Karpas-422 (cell line): ENCODE results near the gene ZNF689. TPM values are rescaled to one million over a fixed set of nuclear protein-coding genes. Genes with fewer than 3 reads are reported as not detected.
A peak's percentile ranks its signal among the peaks of the same experiment; 100 is the strongest.

Experiments used
- DNase-seq: peaks from one replicate; pipeline ENCODE4 v3.0.0-alpha.2; 2015
- H2AFZ ChIP-seq: fragments of 200-600 bp; sonication (generic); 2 replicates; pipeline ENCODE4 v1.6.1; 2014; ENCODE audit warnings: antibody characterized with exemption, low read length, mixed read lengths
- H3K27ac ChIP-seq: fragments of 200-600 bp; sonication (generic); 2 replicates; pipeline ENCODE4 v1.5.1; 2014; ENCODE audit warnings: mild to moderate bottlenecking, low read length, moderate library complexity
- H3K27me3 ChIP-seq: fragments of 200-600 bp; sonication (generic); 2 replicates; pipeline ENCODE4 v1.6.1; 2014; ENCODE audit warnings: low read length, mixed read lengths
- H3K36me3 ChIP-seq: fragments of 200-600 bp; sonication (generic); 2 replicates; pipeline ENCODE4 v1.6.1; 2014; ENCODE audit warnings: low read length, mixed read lengths; ENCODE audit not compliant: insufficient read depth
- H3K4me1 ChIP-seq: fragments of 200-600 bp; sonication (generic); 2 replicates; pipeline ENCODE4 v1.6.1; 2014; ENCODE audit warnings: mild to moderate bottlenecking, low read length, mixed read lengths
- H3K4me2 ChIP-seq: fragments of 200-600 bp; sonication (generic); 2 replicates; pipeline ENCODE4 v1.6.1; 2014; ENCODE audit warnings: low read length, low read depth, mild to moderate bottlenecking; ENCODE audit not compliant: poor library complexity, severe bottlenecking
- H3K4me3 ChIP-seq: fragments of 200-600 bp; sonication (generic); 2 replicates; pipeline ENCODE4 v1.5.1; 2014; ENCODE audit warnings: mild to moderate bottlenecking, antibody characterized with exemption, low read length, mixed read lengths
- H3K79me2 ChIP-seq: fragments of 200-600 bp; sonication (generic); 2 replicates; pipeline ENCODE4 v1.6.1; 2014; ENCODE audit warnings: mild to moderate bottlenecking, low read length, mixed read lengths
- H3K9ac ChIP-seq: fragments of 200-600 bp; sonication (generic); 2 replicates; pipeline ENCODE4 v1.6.0; 2014; ENCODE audit warnings: low read length
- H3K9me2 ChIP-seq: fragments of 200-600 bp; sonication (generic), shearing (Covaris generic); replicated peaks from 2 replicates; pipeline ENCODE4 v1.6.0; 2014; ENCODE audit warnings: mild to moderate bottlenecking, low read length, moderate library complexity; ENCODE audit not compliant: insufficient read depth
- H3K9me3 ChIP-seq: fragments of 300-700, 200-600 bp; sonication (generic); 2 replicates; pipeline ENCODE4 v1.6.1; 2014; ENCODE audit warnings: low read length, mixed read lengths
- H4K20me1 ChIP-seq: fragments of 200-600 bp; sonication (generic); 2 replicates; pipeline ENCODE4 v1.6.1; 2014; ENCODE audit warnings: mild to moderate bottlenecking, antibody characterized with exemption, low read length, low read depth; ENCODE audit not compliant: insufficient read depth
- total RNA-seq: library from RNA; depleted of rRNA; stranded (reverse); fragments of >200 nt; shearing (Covaris generic); gene quantifications from 2 replicates; pipeline ENCODE4 v1.2.3, GENCODE V29; 2014; ENCODE audit warnings: low replicate concordance

ZNF689 gene
- total RNA-seq, 1 experiment from 2014 or later = 7.5 TPM

GRCh38 chr16:30569746-30570635 is 40.2 kb downstream of the ZNF689 start:
- Histone ChIP-seq H4K20me1 (no peaks in the 10 kb centered on the region), H3K4me2 (peak overlapping the region; percentile 85), H2AFZ (no peak overlapping the region), H3K4me1 (peaks cover 20% of the 10 kb centered on the region), H3K9me3 (no peaks in the 10 kb centered on the region), H3K4me3 (no peak overlapping the region), H3K9ac (no peak overlapping the region), H3K36me3 (no peaks in the 10 kb centered on the region), H3K27me3 (no peaks in the 10 kb centered on the region), H3K79me2 (peaks cover 10% of the 10 kb centered on the region), H3K27ac (no peak overlapping the region), H3K9me2 (no peaks in the 10 kb centered on the region)
- no peak for DNase-seq

DNA sequence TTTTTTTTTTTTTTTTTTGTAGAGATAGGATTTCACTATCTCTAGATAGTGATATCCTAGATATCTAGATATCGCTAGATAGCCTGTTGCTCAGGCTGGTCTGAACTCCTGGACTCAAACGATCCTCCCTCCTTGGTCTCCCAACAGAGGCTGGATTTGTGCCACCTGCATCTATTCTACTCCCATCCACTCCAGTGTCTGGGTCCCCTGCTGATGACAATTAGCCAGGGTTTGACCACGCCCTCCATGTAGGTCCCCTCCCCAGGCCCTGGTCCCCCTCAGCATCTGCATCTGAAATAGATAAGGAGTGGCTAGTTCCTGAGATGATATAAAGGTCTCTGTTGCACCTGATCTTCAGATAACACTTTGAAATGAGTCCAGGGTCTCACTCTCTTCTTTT is 40.9 kb downstream of the ZNF689 start:
- H3K9me2 ChIP-seq = no peaks in the 10 kb centered on the region
- no peaks in the 10 kb centered on the region for H3K9me3 ChIP-seq
- H3K9ac ChIP-seq = no peak overlapping the region
- no peaks in the 10 kb centered on the region for H3K27me3 ChIP-seq
- peaks cover 17% of the 10 kb centered on the region for H3K4me1 ChIP-seq
- no peaks in the 10 kb centered on the region for H3K36me3 ChIP-seq
- H3K79me2 ChIP-seq = peaks cover 7% of the 10 kb centered on the region
- H3K4me3 ChIP-seq = no peak overlapping the region
- no peak overlapping the region for H3K27ac ChIP-seq
- no peak overlapping the region for H3K4me2 ChIP-seq
- DNase-seq = no peak
- no peak overlapping the region for H2AFZ ChIP-seq
- H4K20me1 ChIP-seq = no peaks in the 10 kb centered on the region

DNA sequence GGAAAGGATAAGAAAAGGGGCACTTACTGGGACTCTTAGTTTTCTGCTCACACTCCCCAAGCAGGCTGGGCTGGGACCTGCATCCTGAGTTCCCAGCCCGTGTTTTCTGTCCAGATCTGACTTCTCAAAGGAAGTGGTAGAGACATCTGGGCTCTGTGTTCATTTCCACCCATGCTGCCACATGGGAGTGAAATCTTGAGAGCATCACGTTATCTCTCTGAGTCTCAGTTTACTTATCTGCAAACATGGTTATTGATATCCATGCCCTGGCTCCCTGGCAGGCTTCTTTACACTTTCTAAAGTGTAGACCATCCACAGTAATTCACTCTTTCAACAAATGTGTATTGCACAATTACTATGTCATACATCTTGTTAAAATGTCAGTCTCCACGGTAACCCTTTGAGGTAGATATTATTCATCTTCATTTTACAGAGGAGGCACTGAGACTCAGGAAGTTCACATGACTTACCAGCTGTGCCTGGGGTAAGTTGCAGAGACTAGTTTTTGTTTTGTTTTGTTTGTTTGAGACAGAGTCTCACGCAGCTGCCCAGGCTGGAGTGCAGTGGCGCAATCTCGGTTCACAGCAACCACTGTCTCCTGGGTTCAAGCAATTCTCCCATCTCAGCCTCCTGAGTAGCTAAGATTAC is 42.1 kb downstream of the ZNF689 start:
- Histone ChIP-seq H3K9me3 (no peaks in the 10 kb centered on the region), H3K79me2 (peaks cover 3% of the 10 kb centered on the region), H3K27me3 (no peaks in the 10 kb centered on the region), H3K4me1 (peaks cover 12% of the 10 kb centered on the region), H3K9me2 (no peaks in the 10 kb centered on the region), H3K4me2 (no peak overlapping the region), H3K9ac (no peak overlapping the region), H2AFZ (no peak overlapping the region), H4K20me1 (no peaks in the 10 kb centered on the region), H3K36me3 (no peaks in the 10 kb centered on the region), H3K4me3 (no peak overlapping the region), H3K27ac (no peak overlapping the region)
- DNase-seq = no peak

DNA sequence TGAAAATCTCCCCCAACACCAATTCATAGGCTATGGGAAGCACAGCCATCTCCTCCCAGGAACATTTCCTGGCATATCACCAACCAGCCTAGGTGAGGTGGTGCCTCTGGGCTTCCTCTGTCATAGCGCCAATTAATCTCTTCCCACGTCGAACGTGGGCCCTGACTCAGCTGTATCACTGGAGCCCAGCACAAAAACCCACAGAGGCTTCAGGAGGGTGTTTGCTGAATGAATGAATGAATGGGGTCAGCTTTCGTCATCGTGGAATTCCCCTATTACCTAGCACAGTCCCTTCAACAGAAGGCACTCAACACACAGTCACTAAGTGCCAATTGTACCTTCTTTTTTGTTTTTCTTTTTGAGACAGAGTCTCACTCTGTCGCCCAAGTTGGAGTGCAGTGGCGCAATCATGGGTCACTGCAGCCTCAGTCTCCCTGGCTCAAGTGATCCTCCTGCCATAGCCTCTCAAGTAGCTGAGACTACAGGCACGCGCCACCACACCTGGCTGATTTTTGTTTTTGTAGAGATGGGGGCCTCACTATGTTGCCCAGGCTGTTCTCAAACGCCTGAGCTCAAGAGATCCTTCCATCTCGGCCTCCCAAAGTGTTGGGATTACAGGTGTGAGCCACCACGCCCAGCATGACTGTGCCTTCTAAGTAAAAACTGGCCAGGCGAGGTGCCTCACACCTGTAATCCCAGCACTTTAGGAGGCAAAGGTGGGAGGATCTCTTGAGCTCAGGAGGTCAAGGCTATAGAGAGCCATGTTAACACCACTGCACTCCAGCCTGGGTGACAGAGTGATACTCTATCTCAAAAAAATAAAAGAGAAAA is 42.8 kb downstream of the ZNF689 start:
- Histone ChIP-seq H3K9me3 (no peaks in the 10 kb centered on the region), H3K4me2 (no peak overlapping the region), H3K27me3 (no peaks in the 10 kb centered on the region), H4K20me1 (no peaks in the 10 kb centered on the region), H3K79me2 (no peaks in the 10 kb centered on the region), H3K9me2 (no peaks in the 10 kb centered on the region), H2AFZ (no peak overlapping the region), H3K36me3 (no peaks in the 10 kb centered on the region), H3K9ac (no peak overlapping the region), H3K27ac (no peak overlapping the region), H3K4me1 (peaks cover 6% of the 10 kb centered on the region), H3K4me3 (no peak overlapping the region)
- DNase-seq = no peak

GRCh38 chr16:30566531-30566930 is 43.7 kb downstream of the ZNF689 start:
- no peak overlapping the region for H3K4me3 ChIP-seq
- H3K79me2 ChIP-seq = no peaks in the 10 kb centered on the region
- H4K20me1 ChIP-seq = no peaks in the 10 kb centered on the region
- no peak overlapping the region for H3K9ac ChIP-seq
- H2AFZ ChIP-seq = no peak overlapping the region
- peaks cover 6% of the 10 kb centered on the region for H3K4me1 ChIP-seq
- H3K27me3 ChIP-seq = no peaks in the 10 kb centered on the region
- no peaks in the 10 kb centered on the region for H3K36me3 ChIP-seq
- H3K9me2 ChIP-seq = no peaks in the 10 kb centered on the region
- no peak overlapping the region for H3K27ac ChIP-seq
- DNase-seq = no peak
- no peaks in the 10 kb centered on the region for H3K9me3 ChIP-seq
- H3K4me2 ChIP-seq = no peak overlapping the region

GRCh38 chr16:30565984-30566383 is 44.2 kb downstream of the ZNF689 start:
- Histone ChIP-seq H3K4me1 (peaks cover 5% of the 10 kb centered on the region), H3K9me3 (no peaks in the 10 kb centered on the region)

GRCh38 chr16:30565526-30565925 is 44.7 kb downstream of the ZNF689 start:
- Histone ChIP-seq H3K9me3 (no peaks in the 10 kb centered on the region), H3K27me3 (no peaks in the 10 kb centered on the region), H3K27ac (no peak overlapping the region), H3K4me2 (no peak overlapping the region), H4K20me1 (no peaks in the 10 kb centered on the region), H3K4me1 (peaks cover 2% of the 10 kb centered on the region), H3K9ac (no peak overlapping the region), H2AFZ (no peak overlapping the region), H3K9me2 (no peaks in the 10 kb centered on the region), H3K36me3 (no peaks in the 10 kb centered on the region), H3K79me2 (no peaks in the 10 kb centered on the region), H3K4me3 (no peak overlapping the region)
- DNase-seq = no peak

More at GRCh38 chr16:30565984-30566383, 44.2 kb downstream of the ZNF689 start:
- Histone ChIP-seq H3K36me3 (no peaks in the 10 kb centered on the region), H3K27ac (no peak overlapping the region), H3K79me2 (no peaks in the 10 kb centered on the region), H4K20me1 (no peaks in the 10 kb centered on the region), H3K4me3 (no peak overlapping the region), H3K9ac (no peak overlapping the region), H3K27me3 (no peaks in the 10 kb centered on the region), H3K9me2 (no peaks in the 10 kb centered on the region), H3K4me2 (no peak overlapping the region), H2AFZ (no peak overlapping the region)
- DNase-seq = no peak

DNA sequence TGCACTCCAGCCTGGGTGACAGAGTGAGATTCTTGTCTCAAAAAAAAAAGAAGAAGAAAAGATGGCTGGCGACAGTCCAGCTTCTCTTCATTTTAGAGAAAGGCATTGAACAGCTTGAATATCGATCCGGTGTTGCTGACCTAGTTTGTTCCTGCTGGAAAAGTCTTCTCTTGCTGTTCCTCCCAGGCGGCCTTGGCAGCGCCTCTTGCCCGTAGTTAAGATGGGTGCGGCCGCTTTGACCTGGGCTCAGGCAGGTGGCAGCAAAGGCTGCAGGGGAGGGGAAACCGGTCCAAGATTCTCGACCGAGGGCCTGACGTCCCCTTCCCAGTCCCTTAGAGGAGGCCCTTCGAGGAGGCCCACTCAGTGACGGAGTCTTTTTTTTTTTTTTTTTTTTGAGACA is 48.2 kb downstream of the ZNF689 start:
- H3K4me1 ChIP-seq = peaks cover 8% of the 10 kb centered on the region
- no peak overlapping the region for H3K4me3 ChIP-seq
- H4K20me1 ChIP-seq = no peaks in the 10 kb centered on the region
- H2AFZ ChIP-seq = no peak overlapping the region
- no peaks in the 10 kb centered on the region for H3K36me3 ChIP-seq
- H3K9ac ChIP-seq = no peak overlapping the region
- peaks cover 8% of the 10 kb centered on the region for H3K79me2 ChIP-seq
- no peaks in the 10 kb centered on the region for H3K27me3 ChIP-seq
- no peak overlapping the region for H3K27ac ChIP-seq
- no peaks in the 10 kb centered on the region for H3K9me2 ChIP-seq
- no peak for DNase-seq
- H3K9me3 ChIP-seq = no peaks in the 10 kb centered on the region
- no peak overlapping the region for H3K4me2 ChIP-seq
